Measurements from ENCODE around the gene NTSR1. TPM values are rescaled to one million over a fixed set of nuclear protein-coding genes. Genes with fewer than 3 reads are reported as not detected.

The NTSR1 gene
- total and polyA plus RNA-seq, 2 of the 13 experiments (the other 11 are each of a cell fraction or from before 2014, with no cell fraction given), result 0.09 to 0.12 TPM

- peaks cover 14% of the 10 kb centered on the region for H3K9me3 ChIP-seq (ENCODE audit: low read length)
- H2AFZ ChIP-seq (ENCODE audit: low read length), result no peak overlapping the region
- intact Hi-C loops (cut with micrococcal nuclease; ENCODE audit: unreplicated experiment), result no loop called here
- WGBS (ENCODE audit: low lambda C conversion rate), result 57% methylated on average over 30 of the region's 30 CpGs
- TF ChIP-seq, protein P1, sequence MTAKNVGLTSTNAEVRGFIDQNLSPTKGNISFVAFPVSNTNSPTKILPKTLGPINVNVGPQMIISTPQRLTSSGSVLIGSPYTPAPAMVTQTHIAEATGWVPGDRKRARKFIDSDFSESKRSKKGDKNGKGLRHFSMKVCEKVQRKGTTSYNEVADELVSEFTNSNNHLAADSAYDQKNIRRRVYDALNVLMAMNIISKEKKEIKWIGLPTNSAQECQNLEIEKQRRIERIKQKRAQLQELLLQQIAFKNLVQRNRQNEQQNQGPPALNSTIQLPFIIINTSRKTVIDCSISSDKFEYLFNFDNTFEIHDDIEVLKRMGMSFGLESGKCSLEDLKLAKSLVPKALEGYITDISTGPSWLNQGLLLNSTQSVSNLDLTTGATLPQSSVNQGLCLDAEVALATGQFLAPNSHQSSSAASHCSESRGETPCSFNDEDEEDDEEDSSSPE (CRISPR knock-in tag; IDR thresholded peaks at IDR 0.05), result no peak
- no peak for TF ChIP-seq ZNF276 (CRISPR knock-in tag; IDR thresholded peaks at IDR 0.05; ENCODE audit: low read depth)
- no peak for TF ChIP-seq SUZ12 (IDR thresholded peaks at IDR 0.05; ENCODE audit: low read depth, low read length)
- no peak for TF ChIP-seq ATRX (CRISPR knock-in tag; IDR thresholded peaks at IDR 0.05; ENCODE audit: borderline replicate concordance)
- no peak overlapping the region for H3K4me3 ChIP-seq (replicated peaks in 1 of 3; ENCODE audit: insufficient read depth in 1 of 3, low read depth in 2 of 3, low read length in 3 of 3)
- H3K9ac ChIP-seq (ENCODE audit: insufficient read depth, low read depth, low read length), result no peak overlapping the region
- POLR2A ChIA-PET, result no interaction called here
- FAIRE-seq (no peak), DNase-seq (ENCODE audit: low spot score) (no peak), ATAC-seq (no peak)
- no peaks in the 10 kb centered on the region for H3K79me2 ChIP-seq (ENCODE audit: insufficient read depth, low read length)
- no peaks in the 10 kb centered on the region for H3K36me3 ChIP-seq (replicated peaks in 1 of 2; ENCODE audit: control insufficient read depth in 1 of 2, insufficient read depth in 2 of 2, low read length in 2 of 2)
- CTCF ChIA-PET (ENCODE audit: low intra/inter-chr PET ratio, low total read pairs), result no interaction called here
- no peak overlapping the region for H3K27ac ChIP-seq (ENCODE audit: extremely low read length, insufficient read depth, low read length)
- peaks cover 15 to 78% of the 10 kb centered on the region in 2 experiments; a peak in 4 of 5 replicates for H3K27me3 ChIP-seq (ENCODE audit: control insufficient read depth in 1 of 2, insufficient read depth in 2 of 2, low read length in 2 of 2)
- in situ Hi-C loops (cut with HindIII; ENCODE audit: extremely low pct_ligation_motif_present, low pct_unique_long_range_greater_than_20kb), result loop anchor here (10.0 kb wide), 1 partner anchor 92 kb away; no protein-coding TSS in a partner anchor
- H4K20me1 ChIP-seq (ENCODE audit: insufficient read depth, low read length), result no peaks in the 10 kb centered on the region; the same call in 1 of the 2 replicates
- BruUV-seq (replicated peaks), result no TSS peak
- no peak overlapping the region for H3K4me2 ChIP-seq (ENCODE audit: low read depth, low read length)
- H3K4me1 ChIP-seq (ENCODE audit: insufficient read depth, low read length), result peaks cover 8% of the 10 kb centered on the region; the same call in 1 of the 2 replicates
Measured at GRCh38 chr20:62682912-62683517, 25.6 kb upstream of the NTSR1 start.
